HepG2 (cell line): ENCODE data around the gene NUDT3. TPM values are rescaled to one million over a fixed set of nuclear protein-coding genes. Genes with fewer than 3 reads are reported as not detected.

Source experiments
- ATAC-seq: fragments of 200-7000 bp; cut with Tn5 transposase; 3 replicates; pipeline ENCODE4 v1.9.1; 2020; ENCODE audit warnings: mild to moderate bottlenecking, moderate library complexity
- BruUV-seq: library from RNA; stranded (reverse); fragments of 400-500 nt; replicated peaks from 2 replicates; lab custom pipeline; 2021; lab: Mats Ljungman, UMichigan
- CTCF ChIA-PET: fragments of 300-600 bp; formaldehyde crosslinking; extraction: SDS; loops from one replicate; lab custom pipeline; 2021; ENCODE audit warnings: low total read pairs, inconsistent platforms, low intra/inter-chr PET ratio; lab: Yijun Ruan, JAX
- POLR2A ChIA-PET: fragments of 350-600 bp; sonication (Branson Sonifier 250); formaldehyde crosslinking; loops from one replicate; lab custom pipeline; 2020; ENCODE audit warnings: antibody characterized with exemption, inconsistent platforms; lab: Yijun Ruan, JAX
- DNase-seq: peaks from one replicate; pipeline ENCODE4 v3.0.0-alpha.2; 2015; ENCODE audit warnings: low spot score
- FAIRE-seq: peaks from 3 replicates; lab custom pipeline; 2011; peaks lifted over from hg19 to GRCh38; lab: Jason Lieb, UNC
- H2AFZ ChIP-seq: one replicate; pipeline ENCODE4 v1.6.1; 2011; ENCODE audit warnings: low read length, inconsistent platforms
- H3K27ac ChIP-seq: fragments of 300-600 bp; 3 replicates; pipeline ENCODE4 v1.8.0; 2011; ENCODE audit warnings: mixed run types, mild to moderate bottlenecking, mixed read lengths, low read length, inconsistent platforms; ENCODE audit not compliant: insufficient read depth; ENCODE audit errors: extremely low read length
- H3K27me3 ChIP-seq, 2 experiments: fragments of 200-600 bp in 1 of 2; 2 replicates in 1 of 2; 3 replicates in 1 of 2; pipeline versions ENCODE4 v1.6.0 to v1.8.0; 2011; ENCODE audit warnings: low read length in 2 of 2, mild to moderate bottlenecking in 2 of 2, moderate library complexity in 2 of 2, inconsistent platforms in 1 of 2; ENCODE audit not compliant: insufficient read depth in 2 of 2, control insufficient read depth in 1 of 2
- H3K36me3 ChIP-seq, 2 experiments: fragments of 200-600 bp in 1 of 2; replicated peaks in 1 of 2; 2 replicates in 1 of 2; 3 replicates in 1 of 2; pipeline versions ENCODE4 v1.5.1 to v1.8.0; 2011; ENCODE audit warnings: low read length in 2 of 2, inconsistent platforms in 1 of 2; ENCODE audit not compliant: insufficient read depth in 2 of 2, control insufficient read depth in 1 of 2
- H3K4me1 ChIP-seq: 2 replicates; pipeline ENCODE4 v1.5.1; 2012; ENCODE audit warnings: low read length, inconsistent platforms; ENCODE audit not compliant: insufficient read depth
- H3K4me2 ChIP-seq: 2 replicates; pipeline ENCODE4 v1.6.0; 2011; ENCODE audit warnings: low read depth, low read length, inconsistent platforms
- H3K4me3 ChIP-seq, 3 experiments: fragments of 200-600 bp in 1 of 3; sonication (generic), shearing (Covaris generic) in 1 of 3; replicated peaks in 1 of 3; 2 replicates each; pipeline ENCODE4 v1.5.1; 2011 to 2016; ENCODE audit warnings: low read length in 3 of 3, inconsistent platforms in 2 of 3, low read depth in 2 of 3, mild to moderate bottlenecking in 2 of 3, control low read depth in 1 of 3, mixed read lengths in 1 of 3; ENCODE audit not compliant: insufficient read depth in 1 of 3
- H3K79me2 ChIP-seq: one replicate; pipeline ENCODE4 v1.6.1; 2011; ENCODE audit warnings: low read length, inconsistent platforms; ENCODE audit not compliant: insufficient read depth
- H3K9ac ChIP-seq: 2 replicates; pipeline ENCODE4 v1.6.0; 2011; ENCODE audit warnings: mild to moderate bottlenecking, low read depth, low read length, inconsistent platforms; ENCODE audit not compliant: insufficient read depth
- H3K9me3 ChIP-seq: 2 replicates; pipeline ENCODE4 v1.5.1; 2012; ENCODE audit warnings: mild to moderate bottlenecking, low read length
- H4K20me1 ChIP-seq: 2 replicates; pipeline ENCODE4 v1.6.0; 2011; ENCODE audit warnings: inconsistent platforms, mild to moderate bottlenecking, low read length, moderate library complexity; ENCODE audit not compliant: insufficient read depth
- AGO2 ChIP-seq: fragments of 200-400 bp; formaldehyde crosslinking; optimal IDR thresholded peaks from 2 replicates; pipeline ENCODE3; 2017; ENCODE audit warnings: mild to moderate bottlenecking, low read depth, low read length, moderate library complexity
- FOXM1 ChIP-seq: sonication (generic); formaldehyde crosslinking; IDR thresholded peaks from 2 replicates; pipeline ENCODE4 v1.5.0; 2020; ENCODE audit warnings: missing genetic modification reagents
- HOXD1 ChIP-seq: sonication (generic); formaldehyde crosslinking; IDR thresholded peaks from 2 replicates; pipeline ENCODE4 v1.5.0; 2020; ENCODE audit warnings: missing genetic modification reagents
- KLF16 ChIP-seq, 2 experiments: sonication (generic) in 1 of 2; formaldehyde crosslinking in 1 of 2; IDR thresholded peaks; 2 replicates each; pipeline versions ENCODE4 v1.6.1 to v1.8.0; 2016 to 2023; ENCODE audit warnings: missing genetic modification reagents in 2 of 2, missing compliant biosample characterization in 1 of 2
- POLR2A ChIP-seq, 2 experiments: IDR thresholded peaks; 2 replicates each; pipeline ENCODE4 v1.6.1; 2011; ENCODE audit warnings: low read depth in 2 of 2, low read length in 2 of 2, mild to moderate bottlenecking in 1 of 2, moderate library complexity in 1 of 2; ENCODE audit not compliant: insufficient read depth in 1 of 2
- POLR2G ChIP-seq: fragments of 200-400 bp; formaldehyde crosslinking; IDR thresholded peaks from 2 replicates; pipeline ENCODE4 v1.6.1; 2018; ENCODE audit warnings: mild to moderate bottlenecking, low read depth, low read length, moderate library complexity
- RBFOX2 ChIP-seq: fragments of 200-400 bp; formaldehyde crosslinking; IDR thresholded peaks from 2 replicates; pipeline ENCODE4 v1.6.1; 2017; ENCODE audit warnings: low read depth, mild to moderate bottlenecking, low read length
- RBM22 ChIP-seq: fragments of 200-400 bp; formaldehyde crosslinking; optimal IDR thresholded peaks from 2 replicates; pipeline ENCODE3; 2017; ENCODE audit warnings: mild to moderate bottlenecking, low read length, moderate library complexity
- TIGD3 ChIP-seq: sonication (generic); formaldehyde crosslinking; IDR thresholded peaks from 2 replicates; pipeline ENCODE4 v1.5.1; 2020; ENCODE audit warnings: mild to moderate bottlenecking, missing genetic modification reagents, borderline replicate concordance
- XBP1 ChIP-seq: sonication (generic); formaldehyde crosslinking; IDR thresholded peaks from 2 replicates; pipeline ENCODE4 v1.5.0; 2020; ENCODE audit warnings: missing genetic modification reagents
- ZBTB1 ChIP-seq: sonication (generic); formaldehyde crosslinking; IDR thresholded peaks from 2 replicates; pipeline ENCODE4 v1.4.0; 2020; ENCODE audit warnings: missing genetic modification reagents, borderline replicate concordance
- ZFY ChIP-seq: sonication (generic); formaldehyde crosslinking; IDR thresholded peaks from 2 replicates; pipeline ENCODE4 v1.4.0; 2020; ENCODE audit warnings: missing genetic modification reagents
- ZNF3 ChIP-seq: IDR thresholded peaks from 2 replicates; pipeline ENCODE4 v1.7.0; 2017; ENCODE audit warnings: inconsistent platforms
- ZNF335 ChIP-seq: sonication (generic); formaldehyde crosslinking; IDR thresholded peaks from 2 replicates; pipeline ENCODE4 v1.4.0; 2020; ENCODE audit warnings: missing genetic modification reagents
- ZNF572 ChIP-seq: sonication (generic); formaldehyde crosslinking; IDR thresholded peaks from 2 replicates; pipeline ENCODE4 v1.5.1; 2020; ENCODE audit warnings: mild to moderate bottlenecking, missing genetic modification reagents
- ZNF737 ChIP-seq: sonication (generic); formaldehyde crosslinking; IDR thresholded peaks from 2 replicates; pipeline ENCODE4 v1.5.0; 2020; ENCODE audit warnings: missing genetic modification reagents, mild to moderate bottlenecking, borderline replicate concordance
- ZNF75D ChIP-seq: sonication (generic); formaldehyde crosslinking; IDR thresholded peaks from 2 replicates; pipeline ENCODE4 v1.8.1; 2023; ENCODE audit warnings: missing genetic modification reagents, mild to moderate bottlenecking, borderline replicate concordance
- ZXDC ChIP-seq: sonication (generic); formaldehyde crosslinking; IDR thresholded peaks from 2 replicates; pipeline ENCODE4 v1.5.0; 2020; ENCODE audit warnings: mild to moderate bottlenecking, missing genetic modification reagents
- WGBS: methylation state at CpG from one replicate; pipeline ENCODE4 v1.1.6; 2017; ENCODE audit warnings: low lambda C conversion rate; 5-methylcytosine and 5-hydroxymethylcytosine counted together
- in situ Hi-C: cut with HindIII; loops from 2 replicates; pipeline ENCODE4 v1.10.0; 2017; ENCODE audit warnings: low pct_unique_long_range_greater_than_20kb; ENCODE audit not compliant: extremely low pct_ligation_motif_present
- intact Hi-C: fragments of 100-400 bp; cut with micrococcal nuclease; formaldehyde crosslinking; loops from one replicate; pipeline ENCODE4 v1.10.0; 2022; ENCODE audit not compliant: unreplicated experiment
- polyA plus RNA-seq, 8 experiments: library from polyadenylated mRNA; depleted of rRNA in 3 of 8; stranded (reverse) in 7 of 8; unstranded in 1 of 8; fragments of >200 nt; fragmentation: Illumina TruSeq in 4 of 8; extraction: Trizol in 4 of 8; gene quantifications; 2 replicates each; pipeline versions ENCODE4 v1.2.1 to v1.2.3, GENCODE V29; 2011 to 2016; ENCODE audit warnings: low read depth in 4 of 8, missing spikeins in 1 of 8, mixed read lengths in 1 of 8; ENCODE audit not compliant: insufficient read depth in 1 of 8
- total RNA-seq, 5 experiments: library from RNA; depleted of rRNA; stranded (reverse); fragments of >200 nt; fragmentation: Illumina TruSeq; extraction: Trizol; gene quantifications; 2 replicates each; pipeline ENCODE4 v1.2.3, GENCODE V29; 2016; ENCODE audit warnings: low read depth in 1 of 5

Gene NUDT3
- total and polyA plus RNA-seq, 2 of the 13 experiments (the other 11 are each of a cell fraction or from before 2014, with no cell fraction given): 20.2 to 20.6 TPM

- intact Hi-C loops (loop anchor here (10.0 kb wide), 1 partner anchor 252 kb away; no protein-coding TSS in a partner anchor), in situ Hi-C loops (loop anchor here (5.0 kb wide), 1 partner anchor 170 kb away; the partner anchor contains the start of gene SMIM29)
- H3K9me3 ChIP-seq: no peaks in the 10 kb centered on the region
- peaks cover 6% of the 10 kb centered on the region for H3K79me2 ChIP-seq
- no peak for ATAC-seq
- POLR2A ChIA-PET: interaction anchor here (0.7 to 6.7 kb wide), 6 partner anchors 8 to 843 kb away, joined by 3 to 100 read pairs (median 16); partner anchors contain the start of genes RPS10, SMIM29 and ZNF76
- H2AFZ ChIP-seq: no peak overlapping the region
- BruUV-seq: no TSS peak
- H3K4me2 ChIP-seq: no peak overlapping the region
- peaks cover 63% of the 10 kb centered on the region for H3K4me1 ChIP-seq
- TF ChIP-seq POLR2A (IDR thresholded peaks at IDR 0.05; ENCODE audit: insufficient read depth in 1 of 2, low read depth in 2 of 2, low read length in 2 of 2) (peak in 1 of 2 experiments; percentile 31; a peak in 1 of 4 replicates), ZNF3 (CRISPR knock-in tag) (no peak), ZNF75D (no peak), KLF16 (CRISPR knock-in tag; IDR thresholded peaks at IDR 0.05) (no peak), HOXD1 (CRISPR knock-in tag) (no peak), POLR2G (peak; percentile 18), RBFOX2 (peak; percentile 30; the same call in 1 of the 2 replicates), ZNF335 (CRISPR knock-in tag) (0 out of 2 replicates have a peak, but pooled peaks have one; percentile 8), TIGD3 (no peak), ZFY (CRISPR knock-in tag) (no peak), RBM22 (peak; percentile 30), ZXDC (0 out of 2 replicates have a peak, but pooled peaks have one; percentile 46), ZBTB1 (CRISPR knock-in tag) (no peak), XBP1 (CRISPR knock-in tag) (no peak), FOXM1 (no peak), AGO2 (no peak), ZNF572 (no peak), ZNF737 (CRISPR knock-in tag) (0 out of 2 replicates have a peak, but pooled peaks have one; percentile 40)
- TF ChIP-seq, all 625 proteins: peak for 7
- FAIRE-seq (no peak), DNase-seq (no peak)
- 91% methylated on average over 7 of the region's 7 CpGs for WGBS
- H3K4me3 ChIP-seq: no peak overlapping the region
- H3K36me3 ChIP-seq: peaks cover 16 to 56% of the 10 kb centered on the region in 2 experiments
- no peak overlapping the region for H3K9ac ChIP-seq
- H3K27ac ChIP-seq: no peak overlapping the region
- no peaks in the 10 kb centered on the region for H3K27me3 ChIP-seq
- H4K20me1 ChIP-seq: peaks cover 40% of the 10 kb centered on the region
- CTCF ChIA-PET: no interaction called here
Measured at GRCh38 chr6:34416877-34417371, 24.5 kb upstream of the NUDT3 start.
